Fibroblast of lung (primary cell): ENCODE data around the gene DBNDD1. TPM values are rescaled to one million over a fixed set of nuclear protein-coding genes. Genes with fewer than 3 reads are reported as not detected.
A peak's percentile ranks its signal among the peaks of the same experiment; 100 is the strongest.

Experiments used
- DNase-seq, 2 donors: peaks; one replicate each; pipeline versions ENCODE4 v3.0.0 to v3.0.0-alpha.2; 2010; ENCODE audit warnings: low read depth in 2 of 2
- H2AFZ ChIP-seq: 2 replicates; pipeline ENCODE4 v1.5.1; 2012; ENCODE audit warnings: low read length, control low read depth, inconsistent platforms
- H3K27ac ChIP-seq: 2 replicates; pipeline ENCODE4 v1.5.1; 2011; ENCODE audit warnings: low read length, control low read depth; ENCODE audit not compliant: insufficient read depth
- H3K27me3 ChIP-seq: 2 replicates; pipeline ENCODE4 v1.5.1; 2011; ENCODE audit warnings: mild to moderate bottlenecking, low read length; ENCODE audit not compliant: control insufficient read depth, insufficient read depth
- H3K36me3 ChIP-seq: 2 replicates; pipeline ENCODE4 v1.5.1; 2011; ENCODE audit warnings: low read length; ENCODE audit not compliant: control insufficient read depth, insufficient read depth
- H3K4me1 ChIP-seq: 2 replicates; pipeline ENCODE4 v1.5.1; 2011; ENCODE audit warnings: low read length; ENCODE audit not compliant: control insufficient read depth, insufficient read depth; ENCODE audit errors: extremely low read depth
- H3K4me2 ChIP-seq: 2 replicates; pipeline ENCODE4 v1.5.1; 2011; ENCODE audit warnings: low read length, control low read depth; ENCODE audit not compliant: insufficient read depth; ENCODE audit errors: extremely low read depth
- H3K4me3 ChIP-seq, 4 experiments: fragments of 200-600 bp in 1 of 4; sonication (generic) in 1 of 4; replicated peaks in 1 of 4; 2 replicates each; pipeline ENCODE4 v1.5.1; 2011 to 2016; ENCODE audit warnings: low read length in 4 of 4, low read depth in 3 of 4, mild to moderate bottlenecking in 3 of 4, control low read depth in 2 of 4, inconsistent platforms in 1 of 4, mixed read lengths in 1 of 4; ENCODE audit not compliant: insufficient read depth in 1 of 4; ENCODE audit errors: control extremely low read depth in 1 of 4
- H3K79me2 ChIP-seq: 2 replicates; pipeline ENCODE4 v1.5.1; 2012; ENCODE audit warnings: mild to moderate bottlenecking, low read length, inconsistent platforms; ENCODE audit not compliant: control insufficient read depth, insufficient read depth
- H3K9ac ChIP-seq: 2 replicates; pipeline ENCODE4 v1.5.1; 2011; ENCODE audit warnings: mild to moderate bottlenecking, low read length, control low read depth; ENCODE audit not compliant: insufficient read depth
- H3K9me3 ChIP-seq: 2 replicates; pipeline ENCODE4 v1.5.1; 2012; ENCODE audit warnings: low read depth, low read length; ENCODE audit not compliant: control insufficient read depth, insufficient read depth
- H4K20me1 ChIP-seq: 2 replicates; pipeline ENCODE4 v1.5.1; 2011; ENCODE audit warnings: low read length; ENCODE audit not compliant: control insufficient read depth, insufficient read depth; ENCODE audit errors: extremely low read depth
- CTCF ChIP-seq, 2 donors: IDR thresholded peaks in 1 of 2; conservative IDR thresholded peaks in 1 of 2; 1 replicate in 1 of 2; 2 replicates in 1 of 2; pipeline ENCODE4 v1.5.1; 2011 to 2012; ENCODE audit warnings: low read length in 2 of 2, control low read depth in 1 of 2, inconsistent platforms in 1 of 2, low read depth in 1 of 2, mild to moderate bottlenecking in 1 of 2
- EZH2 ChIP-seq: IDR thresholded peaks from 2 replicates; pipeline ENCODE4 v1.5.1; 2012; ENCODE audit warnings: low read length, control low read depth, mild to moderate bottlenecking; ENCODE audit errors: missing control alignments
- polyA plus RNA-seq, 2 donors: library from polyadenylated mRNA; depleted of rRNA in 1 of 2; stranded (reverse) in 1 of 2; unstranded in 1 of 2; fragments of >200 nt; gene quantifications; 2 replicates each; pipeline ENCODE4 v1.2.1, GENCODE V29; 2011 to 2012; ENCODE audit warnings: missing spikeins in 1 of 2
- total RNA-seq: library from RNA; depleted of rRNA; stranded (reverse); fragments of >200 nt; gene quantifications from 2 replicates; pipeline ENCODE4 v1.2.1, GENCODE V29; 2014

Gene DBNDD1
- total and polyA plus RNA-seq, 2 donors (not counting 1 experiment from before 2014, with no cell fraction given), result 2.1 to 3.6 TPM

DNA sequence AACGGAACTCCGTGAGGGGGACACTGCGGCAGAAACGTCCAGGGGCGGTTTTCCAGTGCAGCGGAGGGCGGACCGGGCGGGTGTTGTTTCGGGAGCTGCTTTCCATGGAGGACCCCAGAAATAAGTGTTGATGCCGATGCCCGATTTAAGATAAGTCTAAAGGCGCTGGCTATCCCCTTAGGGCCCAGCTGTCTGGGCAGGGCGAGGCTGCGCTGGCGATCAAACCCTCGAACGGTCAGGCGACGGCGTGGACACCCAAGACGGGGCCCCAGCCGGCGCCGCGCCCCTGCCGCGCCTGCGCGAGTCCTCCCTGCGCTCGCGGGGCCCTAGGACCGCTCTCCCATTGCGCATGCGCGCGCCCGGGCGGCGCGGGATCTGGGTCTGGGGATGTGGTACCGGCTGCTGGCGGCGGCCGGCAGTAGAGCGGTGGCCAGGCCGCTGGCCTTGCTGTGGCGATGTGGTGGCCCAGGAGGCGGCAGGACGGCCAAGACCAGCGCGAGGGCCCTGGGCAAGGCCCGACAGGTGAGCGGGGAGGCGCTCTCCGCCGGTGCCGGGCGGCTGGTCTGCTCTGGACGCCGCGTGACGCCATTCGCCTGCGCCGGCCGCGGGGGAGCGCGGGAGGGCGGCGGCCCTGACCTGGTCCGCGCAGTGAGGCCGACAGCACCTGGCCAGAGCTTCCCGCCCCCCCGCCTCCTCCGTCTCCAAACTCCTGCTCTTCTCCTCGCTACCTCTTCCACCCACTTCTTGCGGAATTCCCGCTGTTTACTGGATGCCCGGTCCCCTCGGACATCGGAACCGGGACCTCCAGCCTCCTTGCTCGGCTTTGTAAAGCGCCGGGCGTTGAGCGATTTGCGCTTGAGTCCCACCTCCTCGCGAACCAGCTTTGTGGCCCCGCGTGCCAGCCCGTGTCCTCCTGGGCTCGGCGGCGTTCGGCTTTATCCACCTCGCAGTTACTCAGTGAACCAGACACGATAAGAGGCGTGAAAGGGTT lies 46.7 kb downstream of the DBNDD1 start:
- TF ChIP-seq CTCF (conservative IDR thresholded peaks at IDR 0.05 in 1 of 2, IDR thresholded peaks at IDR 0.05 in 1 of 2; ENCODE audit: low read depth in 1 of 2, low read length in 2 of 2), result no peak
- TF ChIP-seq EZH2, result no peak
- peaks cover 4% of the 10 kb centered on the region for H3K4me1 ChIP-seq

GRCh38 chr16:89971495-89972243 lies 47.6 kb downstream of the DBNDD1 start:
- peaks cover 43% of the 10 kb centered on the region for H3K79me2 ChIP-seq
- H3K9me3 ChIP-seq, result no peaks in the 10 kb centered on the region
- H3K36me3 ChIP-seq, result no peaks in the 10 kb centered on the region
- H2AFZ ChIP-seq, result peak overlapping the region; percentile 91
- H3K27ac ChIP-seq, result peak overlapping the region; percentile 91
- H3K9ac ChIP-seq, result peak overlapping the region; percentile 96
- DNase-seq, result peak in 1 of 2 donors; percentile 23
- TF ChIP-seq EZH2 (no peak), CTCF (conservative IDR thresholded peaks at IDR 0.05 in 1 of 2, IDR thresholded peaks at IDR 0.05 in 1 of 2; ENCODE audit: low read depth in 1 of 2, low read length in 2 of 2) (no peak)
- H3K4me2 ChIP-seq, result peak overlapping the region; percentile 87
- no peaks in the 10 kb centered on the region for H3K27me3 ChIP-seq
- peak overlapping the region; percentile 29 to 99 (median 67) for H3K4me3 ChIP-seq
- H4K20me1 ChIP-seq, result no peaks in the 10 kb centered on the region
- peaks cover 4% of the 10 kb centered on the region for H3K4me1 ChIP-seq

More for the DNA sequence above, 46.7 kb downstream of the DBNDD1 start:
- H3K36me3 ChIP-seq, result no peaks in the 10 kb centered on the region
- peak overlapping the region; percentile 91 for H2AFZ ChIP-seq
- H3K27me3 ChIP-seq, result no peaks in the 10 kb centered on the region
- H3K9me3 ChIP-seq, result no peaks in the 10 kb centered on the region
- H3K79me2 ChIP-seq, result peaks cover 48% of the 10 kb centered on the region
- H3K4me2 ChIP-seq, result peak overlapping the region; percentile 87
- H4K20me1 ChIP-seq, result no peaks in the 10 kb centered on the region
- H3K27ac ChIP-seq, result peak overlapping the region; percentile 91
- peak overlapping the region; percentile 29 to 99 (median 68) for H3K4me3 ChIP-seq
- peak overlapping the region; percentile 96 for H3K9ac ChIP-seq
- peak; percentile 80 to 89 for DNase-seq
